Measurements from ENCODE around the gene AGL.

DNA sequence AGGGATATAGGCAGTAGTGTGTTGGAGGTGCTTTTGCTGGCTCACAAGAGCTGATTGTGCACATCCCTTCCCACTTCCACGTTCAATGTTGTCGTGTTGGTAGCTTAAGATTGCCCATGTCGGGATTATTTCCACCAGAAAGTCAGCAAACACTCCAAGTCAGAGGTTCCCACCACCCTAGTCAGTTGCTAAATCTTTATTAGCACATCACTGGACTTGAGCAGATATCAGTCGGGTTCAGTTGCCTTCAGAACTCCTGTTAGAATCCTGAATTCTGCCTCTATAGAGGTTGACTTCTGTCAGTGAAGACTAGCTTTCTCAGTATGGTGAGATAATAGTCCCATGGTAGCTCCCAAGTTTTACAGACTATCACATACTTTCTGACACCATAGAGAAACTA is 10.5 kb downstream of the AGL start:
- TF ChIP-seq, protein P1, sequence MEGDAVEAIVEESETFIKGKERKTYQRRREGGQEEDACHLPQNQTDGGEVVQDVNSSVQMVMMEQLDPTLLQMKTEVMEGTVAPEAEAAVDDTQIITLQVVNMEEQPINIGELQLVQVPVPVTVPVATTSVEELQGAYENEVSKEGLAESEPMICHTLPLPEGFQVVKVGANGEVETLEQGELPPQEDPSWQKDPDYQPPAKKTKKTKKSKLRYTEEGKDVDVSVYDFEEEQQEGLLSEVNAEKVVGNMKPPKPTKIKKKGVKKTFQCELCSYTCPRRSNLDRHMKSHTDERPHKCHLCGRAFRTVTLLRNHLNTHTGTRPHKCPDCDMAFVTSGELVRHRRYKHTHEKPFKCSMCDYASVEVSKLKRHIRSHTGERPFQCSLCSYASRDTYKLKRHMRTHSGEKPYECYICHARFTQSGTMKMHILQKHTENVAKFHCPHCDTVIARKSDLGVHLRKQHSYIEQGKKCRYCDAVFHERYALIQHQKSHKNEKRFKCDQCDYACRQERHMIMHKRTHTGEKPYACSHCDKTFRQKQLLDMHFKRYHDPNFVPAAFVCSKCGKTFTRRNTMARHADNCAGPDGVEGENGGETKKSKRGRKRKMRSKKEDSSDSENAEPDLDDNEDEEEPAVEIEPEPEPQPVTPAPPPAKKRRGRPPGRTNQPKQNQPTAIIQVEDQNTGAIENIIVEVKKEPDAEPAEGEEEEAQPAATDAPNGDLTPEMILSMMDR (IDR thresholded peaks at IDR 0.05), result no peak
- no peak for TF ChIP-seq POLR2A (IDR thresholded peaks at IDR 0.05)
